ENCODE results near the gene CTNND1.
"Not testable (repeated sequence)": the region's sequence is repeated elsewhere in the genome, so short reads cannot be mapped to it uniquely, and the experiment has no call there.

The CTNND1 gene

GRCh38 chr11:57761301-57762234, at the start of gene CTNND1:
CTNND1 (plus strand) TSS chr11:57761802; CDS start chr11:57791479, 29,677 bp downstream.
- peak; percentile 26 to 27 for DNase-seq

- DNase-seq, result peak; percentile 98
These were observed 49.1 kb upstream of the CTNND1 start, which contains the start of gene TMX2 for GRCh38 chr11:57712256-57713150. TMX2 (plus strand) TSS chr11:57712593; CDS start chr11:57712619, 26 bp downstream.

- DNase-seq, result no peak
These were observed 47.8 kb upstream of the CTNND1 start for GRCh38 chr11:57713835-57714234.

GRCh38 chr11:57716726-57717125, 44.9 kb upstream of the CTNND1 start:
- not testable (repeated sequence) for DNase-seq

- DNase-seq, result no peak
These were observed 34.4 kb upstream of the CTNND1 start for GRCh38 chr11:57727185-57727584.

GRCh38 chr11:57728829-57729228, 32.8 kb upstream of the CTNND1 start:
- no peak for DNase-seq

- no peak for DNase-seq
These were observed 32.1 kb upstream of the CTNND1 start for GRCh38 chr11:57729479-57729878.

GRCh38 chr11:57732661-57733060, 28.9 kb upstream of the CTNND1 start:
- no peak for DNase-seq

GRCh38 chr11:57735619-57736298, 25.8 kb upstream of the CTNND1 start:
- no peak for DNase-seq

- DNase-seq, result peak; percentile 95 to 98
These were observed 20.2 kb upstream of the CTNND1 start, which contains the start of gene SELENOH for GRCh38 chr11:57741132-57742086. SELENOH (plus strand) TSS chr11:57741491; CDS start chr11:57741596, 105 bp downstream.

- no peak for DNase-seq
These were observed 19.5 kb upstream of the CTNND1 start for GRCh38 chr11:57742087-57742452.

- DNase-seq, result no peak
These were observed 17.2 kb upstream of the CTNND1 start for GRCh38 chr11:57744357-57744756.

- DNase-seq, result no peak
These were observed 16.4 kb upstream of the CTNND1 start for GRCh38 chr11:57745206-57745605.

GRCh38 chr11:57746920-57747319, 14.7 kb upstream of the CTNND1 start:
- no peak for DNase-seq

- no peak for DNase-seq
These were observed 10.4 kb upstream of the CTNND1 start for GRCh38 chr11:57751176-57751575.

- DNase-seq, result peak; percentile 6 to 7
These were observed 9.8 kb upstream of the CTNND1 start, which contains the start of gene BTBD18 for GRCh38 chr11:57751676-57752253. BTBD18 (minus strand) TSS chr11:57751819; CDS start chr11:57751188, 631 bp downstream.

- DNase-seq, result no peak
These were observed 8.6 kb upstream of the CTNND1 start for GRCh38 chr11:57752954-57753353.

GRCh38 chr11:57758174-57758573, 3.4 kb upstream of the CTNND1 start:
- no peak for DNase-seq

- no peak for DNase-seq
These were observed 746 bp downstream of the CTNND1 start for GRCh38 chr11:57762235-57762861.

- DNase-seq, result no peak
These were observed 2.0 kb downstream of the CTNND1 start for GRCh38 chr11:57763568-57763967.
